Inflammatory macrophage treated with lipopolysaccharide for 4 hours (primary cell): Measurements from ENCODE around the gene TCN1.

Experiments
- DNase-seq: peaks from one replicate; pipeline ENCODE4 v3.0.0-alpha.2; 2020

TCN1 gene

DNA sequence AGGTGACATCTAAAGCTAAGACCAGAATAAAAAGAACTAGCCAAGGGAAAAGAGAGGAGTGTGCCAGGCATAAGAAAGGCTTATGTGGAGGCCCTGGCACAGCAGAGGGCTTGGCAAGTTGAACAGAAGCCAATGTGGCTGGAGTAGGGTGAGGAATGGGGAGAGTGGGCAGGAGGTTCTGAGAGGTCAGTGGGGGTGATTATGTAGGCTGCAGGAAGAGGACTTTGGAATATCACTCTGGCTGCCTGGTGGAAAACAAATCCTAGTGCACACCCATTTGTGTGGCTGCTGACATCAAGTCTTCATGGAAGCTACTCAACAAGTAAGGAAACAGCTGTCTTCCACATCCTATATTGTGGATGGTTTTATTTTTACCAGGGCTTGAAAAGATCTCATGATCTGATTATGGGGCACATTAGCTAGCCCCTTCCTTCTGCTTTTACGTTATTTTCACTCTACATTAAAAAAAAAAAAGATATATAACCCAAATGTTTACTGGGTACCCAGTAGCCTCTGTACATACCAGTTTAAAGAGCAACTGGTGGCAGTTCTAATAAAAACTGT, 59.2 kb downstream of the TCN1 start:
- DNase-seq: no peak

DNA sequence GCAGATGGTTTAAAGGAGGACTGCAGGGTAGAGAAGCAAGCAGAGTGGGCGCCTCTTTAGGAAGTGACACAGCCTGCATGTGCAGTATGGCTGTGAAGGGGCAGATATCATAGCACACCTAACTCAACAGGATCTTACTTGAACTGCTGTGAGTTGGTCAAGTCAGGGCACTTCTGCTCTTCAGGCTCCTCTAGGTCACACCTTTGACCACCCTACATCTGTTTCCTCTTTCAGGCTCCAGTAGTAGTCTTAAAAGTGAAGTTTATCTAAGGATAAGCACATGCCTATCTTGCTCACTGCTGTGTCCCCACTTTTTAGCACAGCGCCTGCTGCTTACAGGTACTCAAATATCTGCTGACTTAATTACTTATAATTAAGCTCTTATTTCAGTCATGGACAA, 62.2 kb downstream of the TCN1 start:
- DNase-seq: no peak
